ENCODE results near the gene HOGA1.
"Not testable (repeated sequence)": the region's sequence is repeated elsewhere in the genome, so short reads cannot be mapped to it uniquely, and the experiment has no call there.

Gene HOGA1

GRCh38 chr10:97632949-97633884, 49.0 kb downstream of the HOGA1 start, which contains the start of gene MORN4:
Gene MORN4 (minus strand): TSS chr10:97633500. CDS start chr10:97619653, 13,847 bp downstream.
- H3K4me3 ChIP-seq (ENCODE audit: low read depth, low read length): peak within 1 kb of the TSS; percentile 80
- in situ Hi-C loops (cut with HindIII; ENCODE audit: low sequenced_read_pairs): no loop called here
- TF ChIP-seq CTCF (IDR thresholded peaks at IDR 0.05; ENCODE audit: low read depth, low read length): no peak
- peak; percentile 88 for DNase-seq (ENCODE audit: low read depth, low spot score)

GRCh38 chr10:97633921-97634320, 49.7 kb downstream of the HOGA1 start:
- in situ Hi-C loops (cut with HindIII; ENCODE audit: low sequenced_read_pairs): no loop called here
- H3K4me3 ChIP-seq (ENCODE audit: low read depth, low read length): no peak overlapping the region
- TF ChIP-seq CTCF (IDR thresholded peaks at IDR 0.05; ENCODE audit: low read depth, low read length): peak; percentile 5
- DNase-seq (ENCODE audit: low read depth, low spot score): no peak

- TF ChIP-seq CTCF (IDR thresholded peaks at IDR 0.05; ENCODE audit: low read depth, low read length): no peak
- DNase-seq (ENCODE audit: low read depth, low spot score): no peak
- in situ Hi-C loops (cut with HindIII; ENCODE audit: low sequenced_read_pairs): no loop called here
- no peak overlapping the region for H3K4me3 ChIP-seq (ENCODE audit: low read depth, low read length)
Observed at GRCh38 chr10:97635577-97635976, 51.4 kb downstream of the HOGA1 start.

DNA sequence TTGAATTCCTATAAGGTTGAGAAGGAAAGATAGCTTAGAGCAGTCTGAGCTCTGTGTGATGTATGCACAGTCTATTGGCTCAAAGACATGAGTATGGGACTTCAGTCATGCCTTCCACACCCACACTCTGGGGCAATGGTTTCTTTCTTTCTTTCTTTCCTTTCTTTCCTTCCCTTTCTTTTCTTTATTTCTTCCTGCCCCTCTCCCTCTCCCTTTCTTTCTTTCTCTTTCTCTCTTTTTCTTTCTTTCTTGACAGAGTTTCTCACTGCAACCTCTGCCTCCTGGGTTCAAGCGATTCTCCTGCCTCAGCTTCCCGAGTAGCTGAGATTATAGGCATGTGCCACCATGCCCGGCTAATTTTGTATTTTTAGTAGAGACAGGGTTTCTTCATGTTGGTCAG, 54.9 kb downstream of the HOGA1 start:
- H3K4me3 ChIP-seq (ENCODE audit: low read depth, low read length); in situ Hi-C loops (cut with HindIII; ENCODE audit: low sequenced_read_pairs); DNase-seq (ENCODE audit: low read depth, low spot score): not testable (repeated sequence)

GRCh38 chr10:97640174-97640867, 56.1 kb downstream of the HOGA1 start, which contains the start of gene PI4K2A:
Gene PI4K2A (plus strand): TSS chr10:97640671. CDS start chr10:97640743, 72 bp downstream.
- TF ChIP-seq CTCF (IDR thresholded peaks at IDR 0.05; ENCODE audit: low read depth, low read length): no peak
- peak within 1 kb of the TSS; percentile 86 for H3K4me3 ChIP-seq (ENCODE audit: low read depth, low read length)
- in situ Hi-C loops (cut with HindIII; ENCODE audit: low sequenced_read_pairs): no loop called here
- peak; percentile 99 for DNase-seq (ENCODE audit: low read depth, low spot score)

GRCh38 chr10:97640868-97641811, 57.0 kb downstream of the HOGA1 start:
- DNase-seq (ENCODE audit: low read depth, low spot score): peak; percentile 58
- peak overlapping the region; percentile 86 for H3K4me3 ChIP-seq (ENCODE audit: low read depth, low read length)
- in situ Hi-C loops (cut with HindIII; ENCODE audit: low sequenced_read_pairs): no loop called here
- no peak for TF ChIP-seq CTCF (IDR thresholded peaks at IDR 0.05; ENCODE audit: low read depth, low read length)

GRCh38 chr10:97642471-97643159, 58.4 kb downstream of the HOGA1 start:
- in situ Hi-C loops (cut with HindIII; ENCODE audit: low sequenced_read_pairs); DNase-seq (ENCODE audit: low read depth, low spot score); H3K4me3 ChIP-seq (ENCODE audit: low read depth, low read length): not testable (repeated sequence)
